ENCODE measurements around the gene LZTS3. TPM values are rescaled to one million over a fixed set of nuclear protein-coding genes. Genes with fewer than 3 reads are reported as not detected.

LZTS3 gene
- total and polyA plus RNA-seq, 2 of the 13 experiments (the other 11 are each of a cell fraction or from before 2014, with no cell fraction given) = 10.1 to 31.3 TPM

DNA sequence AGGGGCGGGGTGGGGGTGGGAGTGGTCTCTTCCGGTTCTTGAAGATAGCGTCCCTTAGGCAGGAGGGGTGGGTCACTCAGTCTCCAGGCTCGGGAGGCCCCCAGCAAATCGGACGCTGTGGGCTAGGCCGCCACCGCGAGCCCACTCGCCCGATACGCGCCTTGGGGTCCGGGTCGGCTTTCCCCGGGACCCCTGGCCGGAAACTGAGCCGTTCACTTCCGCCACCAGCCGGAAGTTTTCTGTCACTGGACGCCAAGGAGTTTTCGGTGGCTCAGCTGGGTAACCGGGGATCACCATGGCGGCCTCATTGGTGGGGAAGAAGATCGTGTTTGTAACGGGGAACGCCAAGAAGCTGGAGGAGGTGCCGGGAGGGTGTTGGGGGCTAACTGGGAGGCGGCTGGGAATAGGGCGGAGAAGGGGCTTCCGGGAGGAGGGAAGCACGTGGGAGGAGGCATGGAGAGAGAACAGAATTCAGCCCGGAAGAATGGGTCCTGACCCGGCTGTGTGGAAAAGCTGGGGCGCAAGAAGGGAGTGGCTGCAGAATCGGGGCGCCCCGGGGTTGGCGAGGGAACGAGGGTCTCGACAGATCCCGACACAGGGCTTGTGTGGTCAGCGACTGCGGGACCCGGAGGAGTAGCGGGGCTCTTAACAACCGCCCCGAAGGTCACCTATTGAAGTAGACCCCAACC is 36.1 kb upstream of the LZTS3 start, which contains the start of gene ITPA (continued):
- TF ChIP-seq ZNF234 (CRISPR knock-in tag; conservative IDR thresholded peaks at IDR 0.05) (0 out of 2 replicates have a peak, but pooled peaks have one; percentile 57), KLF13 (CRISPR knock-in tag; IDR thresholded peaks at IDR 0.05) (peak; percentile 20; the same call in 1 of the 2 replicates), SNAI1 (CRISPR knock-in tag; IDR thresholded peaks at IDR 0.05; ENCODE audit: borderline replicate concordance) (peak; percentile 67; the same call in 1 of the 2 replicates), NAIF1 (CRISPR knock-in tag; IDR thresholded peaks at IDR 0.05; ENCODE audit: borderline replicate concordance) (peak; percentile 90; the same call in 1 of the 2 replicates), ZNF558 (CRISPR knock-in tag; IDR thresholded peaks at IDR 0.05; ENCODE audit: borderline replicate concordance) (peak; percentile 98), ZNF333 (CRISPR knock-in tag; IDR thresholded peaks at IDR 0.05; ENCODE audit: borderline replicate concordance) (no peak), ZNF207 (IDR thresholded peaks at IDR 0.05; ENCODE audit: borderline replicate concordance) (no peak), ZNF326 (CRISPR knock-in tag; IDR thresholded peaks at IDR 0.05; ENCODE audit: borderline replicate concordance) (no peak), ZNF883 (CRISPR knock-in tag; IDR thresholded peaks at IDR 0.05; ENCODE audit: not compliant biosample characterization) (peak; percentile 89), ZNF749 (CRISPR knock-in tag; IDR thresholded peaks at IDR 0.05; ENCODE audit: borderline replicate concordance) (no peak), ZNF142 (CRISPR knock-in tag; IDR thresholded peaks at IDR 0.05) (peak; percentile 71; the same call in 1 of the 2 replicates), PAF1 (CRISPR knock-in tag; IDR thresholded peaks at IDR 0.05) (no peak), CSRNP1 (CRISPR knock-in tag; IDR thresholded peaks at IDR 0.05) (peak; percentile 78), NFKB2 (CRISPR knock-in tag; IDR thresholded peaks at IDR 0.05; ENCODE audit: borderline replicate concordance) (peak; percentile 83; the same call in 1 of the 2 replicates), ZNF605 (CRISPR knock-in tag; IDR thresholded peaks at IDR 0.05) (peak; percentile 99)
- TF ChIP-seq, protein P1, sequence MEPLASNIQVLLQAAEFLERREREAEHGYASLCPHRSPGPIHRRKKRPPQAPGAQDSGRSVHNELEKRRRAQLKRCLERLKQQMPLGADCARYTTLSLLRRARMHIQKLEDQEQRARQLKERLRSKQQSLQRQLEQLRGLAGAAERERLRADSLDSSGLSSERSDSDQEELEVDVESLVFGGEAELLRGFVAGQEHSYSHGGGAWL (CRISPR knock-in tag; IDR thresholded peaks at IDR 0.05) = peak; percentile 75
- TF ChIP-seq, protein P2, sequence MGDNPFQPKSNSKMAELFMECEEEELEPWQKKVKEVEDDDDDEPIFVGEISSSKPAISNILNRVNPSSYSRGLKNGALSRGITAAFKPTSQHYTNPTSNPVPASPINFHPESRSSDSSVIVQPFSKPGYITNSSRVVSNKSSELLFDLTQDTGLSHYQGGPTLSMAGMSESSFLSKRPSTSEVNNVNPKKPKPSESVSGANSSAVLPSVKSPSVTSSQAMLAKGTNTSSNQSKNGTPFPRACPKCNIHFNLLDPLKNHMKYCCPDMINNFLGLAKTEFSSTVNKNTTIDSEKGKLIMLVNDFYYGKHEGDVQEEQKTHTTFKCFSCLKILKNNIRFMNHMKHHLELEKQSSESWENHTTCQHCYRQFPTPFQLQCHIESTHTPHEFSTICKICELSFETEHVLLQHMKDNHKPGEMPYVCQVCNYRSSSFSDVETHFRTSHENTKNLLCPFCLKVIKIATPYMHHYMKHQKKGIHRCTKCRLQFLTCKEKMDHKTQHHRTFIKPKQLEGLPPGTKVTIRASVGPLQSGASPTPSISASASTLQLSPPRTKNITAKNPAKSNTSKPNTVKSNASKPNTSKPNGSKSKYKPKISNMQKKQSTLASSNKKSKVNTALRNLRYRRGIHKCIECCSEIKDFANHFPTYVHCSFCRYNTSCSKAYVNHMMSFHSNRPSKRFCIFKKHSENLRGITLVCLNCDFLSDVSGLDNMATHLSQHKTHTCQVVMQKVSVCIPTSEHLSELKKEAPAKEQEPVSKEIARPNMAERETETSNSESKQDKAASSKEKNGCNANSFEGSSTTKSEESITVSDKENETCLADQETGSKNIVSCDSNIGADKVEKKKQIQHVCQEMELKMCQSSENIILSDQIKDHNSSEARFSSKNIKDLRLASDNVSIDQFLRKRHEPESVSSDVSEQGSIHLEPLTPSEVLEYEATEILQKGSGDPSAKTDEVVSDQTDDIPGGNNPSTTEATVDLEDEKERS (CRISPR knock-in tag; IDR thresholded peaks at IDR 0.05) = peak; percentile 55; the same call in 1 of the 2 replicates
